Left ventricle myocardium inferior (tissue), 1 donor: ENCODE results near the gene COMMD10. TPM values are rescaled to one million over a fixed set of nuclear protein-coding genes. Genes with fewer than 3 reads are reported as not detected.

ENCODE experiments used
- DNase-seq: peaks from one replicate; pipeline ENCODE4 v3.0.0-alpha.2; 2020
- H3K27ac ChIP-seq: fragments of 200-600 bp; replicated peaks from 2 replicates; pipeline ENCODE4 v1.8.0; 2021
- H3K27me3 ChIP-seq: fragments of 200-600 bp; 2 replicates; pipeline ENCODE4 v1.8.0; 2021; ENCODE audit warnings: low read depth
- H3K36me3 ChIP-seq: fragments of 200-600 bp; 2 replicates; pipeline ENCODE4 v1.8.0; 2021
- H3K4me1 ChIP-seq: fragments of 200-600 bp; 2 replicates; pipeline ENCODE4 v1.8.0; 2021
- H3K4me3 ChIP-seq: fragments of 200-600 bp; 2 replicates; pipeline ENCODE4 v1.8.0; 2021; ENCODE audit warnings: mild to moderate bottlenecking, moderate library complexity
- H3K9me3 ChIP-seq: fragments of 200-600 bp; replicated peaks from 2 replicates; pipeline ENCODE4 v1.8.0; 2021
- intact Hi-C: fragments of 100-400 bp; cut with micrococcal nuclease; formaldehyde crosslinking; loops from one replicate; pipeline ENCODE4 v1.11.0; 2022
- total RNA-seq: library from RNA; stranded (reverse); fragmentation: NEBNext Ultra II Directional; extraction: Animal tissue kit (Norgen Biotek cat#: 25700); gene quantifications from one replicate; pipeline ENCODE4 v1.2.1, GENCODE V29; 2021
- TF ChIP-seq, protein P1 (sequence below): fragments of 200-600 bp; IDR thresholded peaks from 2 replicates; pipeline ENCODE4 v1.8.0; 2021; ENCODE audit warnings: antibody characterized with exemption, mild to moderate bottlenecking, borderline replicate concordance
- donor health status: DM: no; HTN: yes; CAD: no; lungs with severe emphysema.

Gene COMMD10
- total RNA-seq, 1 donor from 2014 or later = 39.4 TPM

DNA sequence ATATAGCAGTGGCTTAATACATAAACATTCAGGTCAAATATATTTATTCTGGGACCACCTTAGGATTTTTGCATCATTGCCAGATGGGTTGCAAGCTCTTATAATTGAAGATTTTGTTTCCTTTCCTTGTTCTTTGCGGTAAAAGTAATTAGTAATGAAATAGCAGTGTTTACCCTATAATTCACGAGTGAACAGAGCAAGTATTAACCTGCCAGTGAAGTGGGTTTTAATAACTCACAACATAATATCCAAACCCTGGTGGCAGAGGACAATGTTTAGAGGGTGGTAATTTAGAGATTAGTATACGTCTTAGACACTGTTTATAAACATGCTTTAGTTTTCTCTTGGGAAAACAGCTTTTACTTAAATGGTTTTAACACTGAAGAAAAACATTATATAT lies 40.8 kb upstream of the COMMD10 start:
- Histone ChIP-seq H3K27ac (no peak overlapping the region), H3K27me3 (peaks cover 13% of the 10 kb centered on the region), H3K9me3 (no peaks in the 10 kb centered on the region), H3K4me3 (no peak overlapping the region), H3K36me3 (no peaks in the 10 kb centered on the region), H3K4me1 (no peaks in the 10 kb centered on the region)
- intact Hi-C loops = no loop called here
- DNase-seq = no peak
- TF ChIP-seq, protein P1, sequence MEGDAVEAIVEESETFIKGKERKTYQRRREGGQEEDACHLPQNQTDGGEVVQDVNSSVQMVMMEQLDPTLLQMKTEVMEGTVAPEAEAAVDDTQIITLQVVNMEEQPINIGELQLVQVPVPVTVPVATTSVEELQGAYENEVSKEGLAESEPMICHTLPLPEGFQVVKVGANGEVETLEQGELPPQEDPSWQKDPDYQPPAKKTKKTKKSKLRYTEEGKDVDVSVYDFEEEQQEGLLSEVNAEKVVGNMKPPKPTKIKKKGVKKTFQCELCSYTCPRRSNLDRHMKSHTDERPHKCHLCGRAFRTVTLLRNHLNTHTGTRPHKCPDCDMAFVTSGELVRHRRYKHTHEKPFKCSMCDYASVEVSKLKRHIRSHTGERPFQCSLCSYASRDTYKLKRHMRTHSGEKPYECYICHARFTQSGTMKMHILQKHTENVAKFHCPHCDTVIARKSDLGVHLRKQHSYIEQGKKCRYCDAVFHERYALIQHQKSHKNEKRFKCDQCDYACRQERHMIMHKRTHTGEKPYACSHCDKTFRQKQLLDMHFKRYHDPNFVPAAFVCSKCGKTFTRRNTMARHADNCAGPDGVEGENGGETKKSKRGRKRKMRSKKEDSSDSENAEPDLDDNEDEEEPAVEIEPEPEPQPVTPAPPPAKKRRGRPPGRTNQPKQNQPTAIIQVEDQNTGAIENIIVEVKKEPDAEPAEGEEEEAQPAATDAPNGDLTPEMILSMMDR = no peak

DNA sequence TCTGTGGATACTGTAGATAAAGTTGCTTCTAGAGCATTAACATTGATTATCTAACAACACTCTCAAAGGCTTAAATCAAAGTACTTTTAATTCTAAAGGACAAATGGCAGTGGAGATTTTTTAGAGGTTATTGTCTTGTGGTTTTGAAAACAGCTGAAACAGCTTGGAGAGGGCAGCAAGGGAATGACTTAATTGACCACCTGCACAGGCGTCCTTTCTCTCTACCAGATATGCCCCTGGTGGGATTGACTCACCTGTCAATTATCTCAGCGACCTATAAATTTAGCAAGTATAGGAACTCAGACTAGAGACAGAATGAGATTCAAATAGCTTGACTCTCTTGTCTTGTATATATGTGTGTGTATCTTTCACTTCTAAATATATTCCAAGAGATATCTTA lies 39.0 kb upstream of the COMMD10 start:
- H3K27ac ChIP-seq = no peak overlapping the region
- no peak overlapping the region for H3K4me3 ChIP-seq
- intact Hi-C loops = no loop called here
- H3K36me3 ChIP-seq = no peaks in the 10 kb centered on the region
- H3K4me1 ChIP-seq = no peaks in the 10 kb centered on the region
- TF ChIP-seq, protein P1 = no peak
- DNase-seq = no peak
- peaks cover 15% of the 10 kb centered on the region for H3K27me3 ChIP-seq
- H3K9me3 ChIP-seq = no peaks in the 10 kb centered on the region

DNA sequence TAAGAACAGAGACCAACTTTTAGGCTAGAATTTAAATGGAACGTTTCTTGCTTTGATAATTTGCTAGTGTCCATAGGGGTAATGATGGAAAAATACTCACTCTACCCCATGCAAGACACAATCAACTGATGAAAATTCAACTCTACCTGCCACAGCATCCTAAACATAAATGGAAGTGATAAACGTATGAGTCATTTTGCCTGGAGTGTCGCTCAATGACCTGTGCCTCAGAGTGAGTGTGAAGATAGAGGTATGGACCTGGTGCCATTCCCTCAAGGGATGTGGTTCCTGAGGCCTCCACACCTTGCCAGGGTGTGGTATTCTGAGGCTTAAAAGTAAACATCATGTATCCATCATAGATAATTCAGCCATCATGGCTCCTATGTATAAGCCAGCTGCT lies 38.6 kb upstream of the COMMD10 start:
- intact Hi-C loops = no loop called here
- Histone ChIP-seq H3K36me3 (no peaks in the 10 kb centered on the region), H3K4me1 (no peaks in the 10 kb centered on the region), H3K27me3 (peaks cover 15% of the 10 kb centered on the region), H3K27ac (no peak overlapping the region), H3K4me3 (no peak overlapping the region), H3K9me3 (no peaks in the 10 kb centered on the region)
- no peak for DNase-seq
- TF ChIP-seq, protein P1 = no peak

DNA sequence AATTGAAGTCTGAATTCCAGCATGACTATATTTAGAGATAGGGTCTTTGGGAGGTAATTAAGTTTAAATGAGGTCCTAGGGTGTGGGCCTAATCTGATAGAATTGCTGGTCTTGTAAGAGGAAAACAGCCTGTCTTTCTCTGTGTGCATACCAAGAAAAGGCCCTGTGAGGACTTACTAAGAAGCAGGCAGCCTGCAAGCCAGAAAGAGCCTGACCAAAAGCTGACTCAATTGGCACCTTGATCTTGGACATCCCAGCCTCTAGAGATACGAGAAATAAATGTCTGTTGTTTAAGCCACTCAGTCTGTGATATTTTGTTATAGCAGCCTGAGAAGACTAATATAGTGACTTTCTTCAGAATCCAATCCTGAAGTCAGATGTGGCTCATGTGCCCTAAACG lies 38.0 kb upstream of the COMMD10 start:
- intact Hi-C loops = no loop called here
- no peaks in the 10 kb centered on the region for H3K36me3 ChIP-seq
- no peak overlapping the region for H3K4me3 ChIP-seq
- peaks cover 18% of the 10 kb centered on the region for H3K27me3 ChIP-seq
- no peak for DNase-seq
- H3K27ac ChIP-seq = no peak overlapping the region
- H3K9me3 ChIP-seq = no peaks in the 10 kb centered on the region
- TF ChIP-seq, protein P1 = no peak
- no peaks in the 10 kb centered on the region for H3K4me1 ChIP-seq

DNA sequence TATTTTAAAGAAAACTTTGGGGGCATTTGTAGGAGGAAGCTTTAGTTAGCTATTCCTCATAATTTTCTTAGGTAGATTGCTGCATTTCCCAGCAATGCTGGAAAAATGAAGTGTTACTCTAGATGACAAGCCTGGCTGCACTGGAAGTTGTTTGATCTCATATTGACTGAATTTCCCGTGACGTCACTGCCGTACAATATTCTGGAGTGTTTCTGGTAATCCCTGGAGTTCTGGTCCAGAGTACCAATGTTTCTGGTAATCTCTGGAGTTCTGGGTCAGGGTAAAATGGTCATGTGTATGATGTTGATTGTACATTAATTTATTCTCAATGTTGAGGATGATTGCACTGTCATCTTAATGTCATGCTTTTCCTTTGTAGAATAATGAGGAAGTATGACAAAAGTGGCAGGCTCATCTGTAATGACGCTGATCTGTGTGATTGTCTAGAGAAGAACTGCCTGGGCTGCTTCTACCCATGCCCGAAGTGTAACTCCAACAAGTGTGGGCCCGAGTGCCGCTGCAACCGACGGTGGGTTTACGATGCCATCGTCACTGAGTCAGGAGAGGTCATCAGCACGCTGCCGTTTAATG lies 26.4 kb upstream of the COMMD10 start:
- H3K36me3 ChIP-seq = no peaks in the 10 kb centered on the region
- peaks cover 30% of the 10 kb centered on the region for H3K27me3 ChIP-seq
- no peak for DNase-seq
- TF ChIP-seq, protein P1 = no peak
- intact Hi-C loops = no loop called here
- H3K4me3 ChIP-seq = no peak overlapping the region
- no peaks in the 10 kb centered on the region for H3K4me1 ChIP-seq
- H3K27ac ChIP-seq = no peak overlapping the region
- H3K9me3 ChIP-seq = no peaks in the 10 kb centered on the region
